ENCODE measurements around the gene MSI2.
A peak's percentile ranks its signal among the peaks of the same experiment; 100 is the strongest.
"Not testable (repeated sequence)": the region's sequence is repeated elsewhere in the genome, so short reads cannot be mapped to it uniquely, and the experiment has no call there.

MSI2 gene

GRCh38 chr17:57609125-57609877 lies 353.0 kb downstream of the MSI2 start:
- DNase-seq, result no peak

- DNase-seq, result no peak
Measured at GRCh38 chr17:57609878-57610270, 353.6 kb downstream of the MSI2 start.

- peak; percentile 68 for DNase-seq
Measured at GRCh38 chr17:57612202-57613071, 356.1 kb downstream of the MSI2 start.

- no peak for DNase-seq
Measured at GRCh38 chr17:57614742-57615141, 358.4 kb downstream of the MSI2 start.

- DNase-seq, result no peak
Measured at GRCh38 chr17:57615836-57616757, 359.8 kb downstream of the MSI2 start.

- no peak for DNase-seq
Measured at GRCh38 chr17:57617218-57617617, 360.9 kb downstream of the MSI2 start.

- DNase-seq, result no peak
Measured at GRCh38 chr17:57619061-57619937, 363.0 kb downstream of the MSI2 start.

GRCh38 chr17:57620576-57620975 lies 364.3 kb downstream of the MSI2 start:
- no peak for DNase-seq

GRCh38 chr17:57621791-57622190 lies 365.5 kb downstream of the MSI2 start:
- not testable (repeated sequence) for DNase-seq

GRCh38 chr17:57622306-57622682 lies 366.0 kb downstream of the MSI2 start:
- DNase-seq, result no peak

GRCh38 chr17:57622683-57623433 lies 366.5 kb downstream of the MSI2 start:
- DNase-seq, result no peak

GRCh38 chr17:57623620-57624019 lies 367.3 kb downstream of the MSI2 start:
- no peak for DNase-seq

- DNase-seq, result no peak
Measured at GRCh38 chr17:57624386-57624785, 368.1 kb downstream of the MSI2 start.

- no peak for DNase-seq
Measured at GRCh38 chr17:57625511-57625910, 369.2 kb downstream of the MSI2 start.

GRCh38 chr17:57625957-57626356 lies 369.6 kb downstream of the MSI2 start:
- no peak for DNase-seq

- no peak for DNase-seq
Measured at GRCh38 chr17:57626520-57627210, 370.3 kb downstream of the MSI2 start.

GRCh38 chr17:57627591-57627990 lies 371.3 kb downstream of the MSI2 start:
- no peak for DNase-seq

GRCh38 chr17:57628421-57628820 lies 372.1 kb downstream of the MSI2 start:
- no peak for DNase-seq

- DNase-seq, result no peak
Measured at GRCh38 chr17:57629470-57629869, 373.1 kb downstream of the MSI2 start.

GRCh38 chr17:57629886-57630285 lies 373.6 kb downstream of the MSI2 start:
- no peak for DNase-seq

- DNase-seq, result no peak
Measured at GRCh38 chr17:57630736-57631135, 374.4 kb downstream of the MSI2 start.
